ENCODE data around the gene GRIN3A. TPM values are rescaled to one million over a fixed set of nuclear protein-coding genes. Genes with fewer than 3 reads are reported as not detected.

Gene GRIN3A
- total RNA-seq, 2 donors from 2014 or later, result not detected

DNA sequence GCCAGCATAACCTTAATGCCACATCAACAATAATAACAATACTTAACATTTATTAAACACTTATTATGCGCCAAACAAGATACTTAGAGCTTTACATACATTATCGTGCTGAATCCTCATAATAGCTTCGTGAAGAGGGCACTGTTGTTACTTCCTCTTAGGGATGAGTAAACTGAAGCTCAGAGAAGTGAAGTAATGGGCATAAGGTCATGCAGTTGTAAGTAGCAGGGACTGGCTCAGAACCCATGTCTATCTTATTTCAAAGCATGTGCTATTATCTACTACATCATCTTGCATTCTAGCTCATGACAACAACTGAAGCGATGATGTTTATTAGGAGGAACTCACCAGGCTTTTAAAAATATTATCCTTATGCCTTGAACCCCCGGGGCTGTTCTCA is 108.8 kb downstream of the GRIN3A start:
- no peaks in the 10 kb centered on the region for H3K36me3 Mint-ChIP-seq (ENCODE audit: low read depth)
- peaks cover 2% of the 10 kb centered on the region for H3K4me1 Mint-ChIP-seq
- H3K27me3 ChIP-seq (ENCODE audit: control insufficient read depth, insufficient read depth, low read length, poor library complexity, severe bottlenecking), result no peaks in the 10 kb centered on the region
- H3K9me3 ChIP-seq (ENCODE audit: control insufficient read depth, low read length), result no peaks in the 10 kb centered on the region
- H3K27me3 Mint-ChIP-seq (ENCODE audit: insufficient read depth), result no peaks in the 10 kb centered on the region
- no peaks in the 10 kb centered on the region for H3K36me3 ChIP-seq (ENCODE audit: control insufficient read depth, insufficient read depth, low read length)
- H3K9ac ChIP-seq (ENCODE audit: extremely low read depth, low read length, poor library complexity, severe bottlenecking), result no peak overlapping the region
- no peak overlapping the region for H3K27ac ChIP-seq (ENCODE audit: low read depth, low read length)
- no peaks in the 10 kb centered on the region for H3K9me3 Mint-ChIP-seq
- no peaks in the 10 kb centered on the region for H3K4me1 ChIP-seq (ENCODE audit: control insufficient read depth, insufficient read depth, low read length)
- H3K27ac Mint-ChIP-seq, result no peak overlapping the region
- TF ChIP-seq, protein P1, sequence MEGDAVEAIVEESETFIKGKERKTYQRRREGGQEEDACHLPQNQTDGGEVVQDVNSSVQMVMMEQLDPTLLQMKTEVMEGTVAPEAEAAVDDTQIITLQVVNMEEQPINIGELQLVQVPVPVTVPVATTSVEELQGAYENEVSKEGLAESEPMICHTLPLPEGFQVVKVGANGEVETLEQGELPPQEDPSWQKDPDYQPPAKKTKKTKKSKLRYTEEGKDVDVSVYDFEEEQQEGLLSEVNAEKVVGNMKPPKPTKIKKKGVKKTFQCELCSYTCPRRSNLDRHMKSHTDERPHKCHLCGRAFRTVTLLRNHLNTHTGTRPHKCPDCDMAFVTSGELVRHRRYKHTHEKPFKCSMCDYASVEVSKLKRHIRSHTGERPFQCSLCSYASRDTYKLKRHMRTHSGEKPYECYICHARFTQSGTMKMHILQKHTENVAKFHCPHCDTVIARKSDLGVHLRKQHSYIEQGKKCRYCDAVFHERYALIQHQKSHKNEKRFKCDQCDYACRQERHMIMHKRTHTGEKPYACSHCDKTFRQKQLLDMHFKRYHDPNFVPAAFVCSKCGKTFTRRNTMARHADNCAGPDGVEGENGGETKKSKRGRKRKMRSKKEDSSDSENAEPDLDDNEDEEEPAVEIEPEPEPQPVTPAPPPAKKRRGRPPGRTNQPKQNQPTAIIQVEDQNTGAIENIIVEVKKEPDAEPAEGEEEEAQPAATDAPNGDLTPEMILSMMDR (conservative IDR thresholded peaks at IDR 0.05), result no peak
- H3K4me3 Mint-ChIP-seq, result no peak overlapping the region
- no peak overlapping the region for H3K4me3 ChIP-seq (ENCODE audit: low read length)
- WGBS, 2 experiments (ENCODE audit: insufficient coverage in 1 of 2, insufficient read length in 1 of 2), result 65 to 80% methylated on average over 2 to 5 of the region's 5 CpGs
- no peak for DNase-seq

DNA sequence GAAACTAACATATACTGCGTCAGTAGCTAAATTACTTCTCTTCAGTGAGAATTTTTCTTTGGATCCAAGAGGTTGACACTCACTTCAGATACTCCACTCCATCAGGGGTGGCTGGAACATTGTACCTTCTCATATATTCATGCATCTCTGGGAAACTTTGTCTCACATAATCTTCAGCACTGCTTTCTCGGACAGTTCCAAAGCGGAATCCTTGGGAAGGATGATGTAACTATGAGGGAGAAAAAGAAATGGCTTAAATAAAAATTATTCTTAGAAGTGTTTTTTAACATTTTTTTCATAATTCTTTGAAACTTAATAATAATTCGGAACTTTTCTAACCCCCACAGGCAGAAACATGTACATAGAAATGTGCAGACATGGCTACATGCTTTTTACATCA is 110.3 kb downstream of the GRIN3A start:
- Mint-ChIP-seq H3K27ac (no peak overlapping the region), H3K4me3 (no peak overlapping the region), H3K27me3 (ENCODE audit: insufficient read depth) (no peaks in the 10 kb centered on the region), H3K9me3 (no peaks in the 10 kb centered on the region), H3K36me3 (ENCODE audit: low read depth) (no peaks in the 10 kb centered on the region), H3K4me1 (peaks cover 2% of the 10 kb centered on the region)
- no peak for DNase-seq
- H3K4me3 ChIP-seq (ENCODE audit: low read length), result no peak overlapping the region
- H3K9me3 ChIP-seq (ENCODE audit: control insufficient read depth, low read length), result no peaks in the 10 kb centered on the region
- TF ChIP-seq, protein P1 (conservative IDR thresholded peaks at IDR 0.05), result no peak
- H3K36me3 ChIP-seq (ENCODE audit: control insufficient read depth, insufficient read depth, low read length), result no peaks in the 10 kb centered on the region
- no peaks in the 10 kb centered on the region for H3K4me1 ChIP-seq (ENCODE audit: control insufficient read depth, insufficient read depth, low read length)
- no peaks in the 10 kb centered on the region for H3K27me3 ChIP-seq (ENCODE audit: control insufficient read depth, insufficient read depth, low read length, poor library complexity, severe bottlenecking)
- 78 to 93% methylated on average over 1 to 4 of the region's 4 CpGs for WGBS, 2 experiments (ENCODE audit: insufficient coverage in 1 of 2, insufficient read length in 1 of 2)
- H3K9ac ChIP-seq (ENCODE audit: extremely low read depth, low read length, poor library complexity, severe bottlenecking), result no peak overlapping the region
- no peak overlapping the region for H3K27ac ChIP-seq (ENCODE audit: low read depth, low read length)

GRCh38 chr9:101626295-101626694 is 112.2 kb downstream of the GRIN3A start:
- no peaks in the 10 kb centered on the region for H3K27me3 Mint-ChIP-seq (ENCODE audit: insufficient read depth)
- Histone ChIP-seq H3K9me3 (ENCODE audit: control insufficient read depth, low read length) (no peaks in the 10 kb centered on the region), H3K36me3 (ENCODE audit: control insufficient read depth, insufficient read depth, low read length) (no peaks in the 10 kb centered on the region), H3K4me1 (ENCODE audit: control insufficient read depth, insufficient read depth, low read length) (no peaks in the 10 kb centered on the region), H3K9ac (ENCODE audit: extremely low read depth, low read length, poor library complexity, severe bottlenecking) (no peak overlapping the region), H3K27ac (ENCODE audit: low read depth, low read length) (no peak overlapping the region), H3K4me3 (ENCODE audit: low read length) (no peak overlapping the region), H3K27me3 (ENCODE audit: control insufficient read depth, insufficient read depth, low read length, poor library complexity, severe bottlenecking) (no peaks in the 10 kb centered on the region)
- no peak overlapping the region for H3K4me3 Mint-ChIP-seq
- no peak for DNase-seq
- WGBS, 2 experiments (ENCODE audit: insufficient coverage in 1 of 2, insufficient read length in 1 of 2), result 71 to 79% methylated on average over 1 of the region's 1 CpG
- TF ChIP-seq, protein P1 (conservative IDR thresholded peaks at IDR 0.05), result no peak
- no peaks in the 10 kb centered on the region for H3K36me3 Mint-ChIP-seq (ENCODE audit: low read depth)
- no peaks in the 10 kb centered on the region for H3K9me3 Mint-ChIP-seq
- H3K27ac Mint-ChIP-seq, result no peak overlapping the region
- peaks cover 5% of the 10 kb centered on the region for H3K4me1 Mint-ChIP-seq
